ENCODE results near the gene MAPKAP1.
"Not testable (repeated sequence)": the region's sequence is repeated elsewhere in the genome, so short reads cannot be mapped to it uniquely, and the experiment has no call there.

DNA sequence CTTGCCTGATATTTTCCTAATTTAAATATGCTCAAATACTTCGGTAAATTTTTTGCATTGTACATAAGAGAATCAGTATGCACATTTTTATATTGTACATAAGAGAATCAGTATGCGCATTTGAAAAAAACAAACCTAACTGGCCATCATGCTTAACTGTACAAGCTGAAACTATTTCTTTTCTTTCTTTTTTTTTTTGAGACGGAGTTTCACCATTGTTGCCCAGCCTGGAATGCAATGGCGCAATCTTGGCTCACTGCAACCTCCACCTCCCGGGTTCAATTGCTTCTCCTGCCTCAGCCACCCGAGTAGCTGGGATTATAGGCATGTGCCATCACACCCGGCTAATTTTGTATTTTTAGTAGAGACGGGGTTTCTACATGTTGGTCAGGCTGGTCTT lies 11.5 kb downstream of the MAPKAP1 start:
- TF ChIP-seq, protein P1, sequence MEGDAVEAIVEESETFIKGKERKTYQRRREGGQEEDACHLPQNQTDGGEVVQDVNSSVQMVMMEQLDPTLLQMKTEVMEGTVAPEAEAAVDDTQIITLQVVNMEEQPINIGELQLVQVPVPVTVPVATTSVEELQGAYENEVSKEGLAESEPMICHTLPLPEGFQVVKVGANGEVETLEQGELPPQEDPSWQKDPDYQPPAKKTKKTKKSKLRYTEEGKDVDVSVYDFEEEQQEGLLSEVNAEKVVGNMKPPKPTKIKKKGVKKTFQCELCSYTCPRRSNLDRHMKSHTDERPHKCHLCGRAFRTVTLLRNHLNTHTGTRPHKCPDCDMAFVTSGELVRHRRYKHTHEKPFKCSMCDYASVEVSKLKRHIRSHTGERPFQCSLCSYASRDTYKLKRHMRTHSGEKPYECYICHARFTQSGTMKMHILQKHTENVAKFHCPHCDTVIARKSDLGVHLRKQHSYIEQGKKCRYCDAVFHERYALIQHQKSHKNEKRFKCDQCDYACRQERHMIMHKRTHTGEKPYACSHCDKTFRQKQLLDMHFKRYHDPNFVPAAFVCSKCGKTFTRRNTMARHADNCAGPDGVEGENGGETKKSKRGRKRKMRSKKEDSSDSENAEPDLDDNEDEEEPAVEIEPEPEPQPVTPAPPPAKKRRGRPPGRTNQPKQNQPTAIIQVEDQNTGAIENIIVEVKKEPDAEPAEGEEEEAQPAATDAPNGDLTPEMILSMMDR (IDR thresholded peaks at IDR 0.05; ENCODE audit: low read length), result not testable (repeated sequence)
- not testable (repeated sequence) for TF ChIP-seq EZH2 (IDR thresholded peaks at IDR 0.05; ENCODE audit: borderline replicate concordance, low read length)
